Parathyroid adenoma (tissue), 2 donors: Measurements from ENCODE around the gene RASA1.

Experiments
- H2AFZ ChIP-seq: fragments of 300-600 bp; sonication (generic); one replicate; pipeline ENCODE4 v1.7.0; 2017; ENCODE audit warnings: antibody characterized with exemption, mild to moderate bottlenecking
- H3K27ac ChIP-seq: fragments of 300-600 bp; sonication (generic); one replicate; pipeline ENCODE4 v1.7.0; 2017
- H3K27me3 ChIP-seq: fragments of 300-600 bp; sonication (generic); one replicate; pipeline ENCODE4 v1.7.0; 2017; ENCODE audit warnings: low read length; ENCODE audit not compliant: control insufficient read depth, insufficient read depth
- H3K36me3 ChIP-seq: fragments of 300-600 bp; sonication (generic); one replicate; pipeline ENCODE4 v1.7.0; 2017; ENCODE audit warnings: low read length; ENCODE audit not compliant: control insufficient read depth, insufficient read depth
- H3K4me1 ChIP-seq: fragments of 300-600 bp; sonication (generic); one replicate; pipeline ENCODE4 v1.7.0; 2017; ENCODE audit warnings: control low read depth
- H3K4me2 ChIP-seq: fragments of 300-600 bp; sonication (generic); one replicate; pipeline ENCODE4 v1.7.0; 2017; ENCODE audit warnings: low read length
- H3K4me3 ChIP-seq: fragments of 300-600 bp; sonication (generic); one replicate; pipeline ENCODE4 v1.7.0; 2017; ENCODE audit warnings: low read depth, low read length
- H3K79me2 ChIP-seq: fragments of 300-600 bp; sonication (generic); one replicate; pipeline ENCODE4 v1.7.0; 2017; ENCODE audit warnings: control low read depth
- H3K9ac ChIP-seq: fragments of 300-600 bp; sonication (generic); one replicate; pipeline ENCODE4 v1.7.0; 2017; ENCODE audit warnings: mild to moderate bottlenecking
- H3K9me3 ChIP-seq: fragments of 300-600 bp; sonication (generic); one replicate; pipeline ENCODE4 v1.7.0; 2017; ENCODE audit warnings: low read length; ENCODE audit not compliant: control insufficient read depth
- CTCF ChIP-seq: fragments of 300-600 bp; sonication (generic); IDR thresholded peaks from one replicate; pipeline ENCODE4 v1.7.0; 2017; ENCODE audit warnings: antibody characterized with exemption, mild to moderate bottlenecking
- donor health status: primary hyperparathyroidism.

The RASA1 gene

GRCh38 chr5:87435144-87435694, 167.5 kb downstream of the RASA1 start:
- Histone ChIP-seq H2AFZ (no peak overlapping the region), H3K9ac (no peak overlapping the region), H3K4me3 (no peak overlapping the region), H3K9me3 (no peaks in the 10 kb centered on the region), H3K4me1 (no peaks in the 10 kb centered on the region), H3K27me3 (no peaks in the 10 kb centered on the region), H3K79me2 (no peaks in the 10 kb centered on the region), H3K4me2 (no peak overlapping the region), H3K36me3 (no peaks in the 10 kb centered on the region), H3K27ac (no peak overlapping the region)
- TF ChIP-seq CTCF = no peak

GRCh38 chr5:87437724-87438123, 170.0 kb downstream of the RASA1 start:
- no peaks in the 10 kb centered on the region for H3K36me3 ChIP-seq
- no peaks in the 10 kb centered on the region for H3K79me2 ChIP-seq
- H3K4me3 ChIP-seq = no peak overlapping the region
- H3K27me3 ChIP-seq = no peaks in the 10 kb centered on the region
- no peaks in the 10 kb centered on the region for H3K9me3 ChIP-seq
- no peaks in the 10 kb centered on the region for H3K4me1 ChIP-seq
- TF ChIP-seq CTCF = no peak
- H3K4me2 ChIP-seq = no peak overlapping the region
- no peak overlapping the region for H2AFZ ChIP-seq
- no peak overlapping the region for H3K27ac ChIP-seq
- H3K9ac ChIP-seq = no peak overlapping the region

GRCh38 chr5:87438231-87438630, 170.5 kb downstream of the RASA1 start:
- Histone ChIP-seq H3K36me3 (no peaks in the 10 kb centered on the region), H2AFZ (no peak overlapping the region), H3K9me3 (no peaks in the 10 kb centered on the region), H3K79me2 (no peaks in the 10 kb centered on the region), H3K9ac (no peak overlapping the region), H3K4me1 (no peaks in the 10 kb centered on the region), H3K4me2 (no peak overlapping the region), H3K4me3 (no peak overlapping the region), H3K27ac (no peak overlapping the region), H3K27me3 (no peaks in the 10 kb centered on the region)
- no peak for TF ChIP-seq CTCF
